HG03565 (cell line): Measurements from ENCODE around the gene HDAC2.
"Not testable (repeated sequence)": the region's sequence is repeated elsewhere in the genome, so short reads cannot be mapped to it uniquely, and the experiment has no call there.

Experiments used
- ATAC-seq: cut with Tn5 transposase; IDR thresholded peaks from one replicate; pipeline ENCODE4 v1.9.1; 2021; ENCODE audit warnings: mild to moderate bottlenecking, moderate library complexity; ENCODE audit not compliant: unreplicated experiment

Gene HDAC2

GRCh38 chr6:113970805-113971676, at the start of gene HDAC2:
Gene HDAC2, minus strand, starts transcription at chr6:113971148. Its CDS starts 240 bp downstream, at chr6:113970908.
- ATAC-seq = peak; percentile 85

GRCh38 chr6:114020196-114020595, 49.2 kb upstream of the HDAC2 start:
- ATAC-seq = no peak

DNA sequence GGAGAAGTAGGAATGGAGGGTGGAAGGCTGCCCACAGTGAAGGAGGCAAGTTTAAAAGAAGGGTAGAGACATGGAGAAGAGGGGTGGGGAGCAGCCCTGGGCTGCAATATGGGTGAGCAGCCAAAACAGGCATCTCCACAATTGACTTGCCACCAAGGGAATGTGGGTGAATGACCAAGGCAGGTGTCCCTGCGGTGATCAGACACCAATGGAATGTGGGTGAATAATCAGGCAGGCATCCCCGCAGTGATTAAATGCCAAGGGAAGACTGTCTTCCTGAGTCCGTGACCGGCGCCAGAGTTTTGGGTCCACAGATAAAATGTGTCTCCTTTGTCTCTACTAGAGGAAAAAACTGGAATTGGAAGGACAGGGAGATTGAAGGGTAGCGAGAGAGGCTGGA, 46.2 kb upstream of the HDAC2 start:
- ATAC-seq = not testable (repeated sequence)

DNA sequence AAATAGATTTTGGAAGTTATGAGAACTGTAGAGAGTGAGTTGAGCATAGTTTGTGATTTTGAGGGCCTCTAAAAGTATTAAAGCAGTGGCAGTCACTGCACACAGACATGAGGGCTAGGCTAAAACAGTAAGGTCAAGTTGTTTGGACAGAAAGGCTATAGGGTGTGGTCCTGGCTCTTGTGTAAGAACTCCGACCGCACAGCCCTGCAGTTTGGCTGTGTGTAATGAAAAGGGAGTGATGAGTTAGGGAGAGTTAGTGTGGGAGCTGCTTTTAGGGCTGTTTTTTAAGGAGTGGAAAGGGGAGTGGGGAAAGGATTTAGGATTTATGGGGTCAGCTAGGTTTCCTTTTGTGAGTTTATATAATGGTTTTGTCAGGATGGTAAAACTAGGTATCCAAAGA, 43.2 kb upstream of the HDAC2 start:
- not testable (repeated sequence) for ATAC-seq

GRCh38 chr6:114011486-114011885, 40.5 kb upstream of the HDAC2 start:
- not testable (repeated sequence) for ATAC-seq

- ATAC-seq = no peak
Measured at GRCh38 chr6:114010540-114010939, 39.6 kb upstream of the HDAC2 start.

DNA sequence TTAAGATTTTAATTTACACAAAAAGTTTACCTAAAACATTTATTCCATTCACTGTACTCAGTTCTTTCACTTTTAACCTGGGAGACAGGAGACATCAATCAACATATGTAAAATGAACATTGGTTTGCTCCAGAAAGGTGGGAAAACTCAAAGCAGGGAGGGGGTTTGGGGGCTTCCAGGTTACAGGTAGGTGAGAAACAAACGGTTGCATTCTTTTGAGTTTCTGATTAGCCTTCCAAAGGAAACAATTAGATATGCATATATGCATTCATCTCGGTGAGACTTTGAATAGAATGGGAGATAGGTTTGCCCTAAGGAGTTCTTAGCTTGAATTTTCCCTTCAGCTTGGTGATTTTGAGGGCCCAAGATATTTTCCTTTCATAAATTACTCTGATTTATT, 38.2 kb upstream of the HDAC2 start:
- no peak for ATAC-seq

- no peak for ATAC-seq
Measured at GRCh38 chr6:114008331-114008730, 37.4 kb upstream of the HDAC2 start.

DNA sequence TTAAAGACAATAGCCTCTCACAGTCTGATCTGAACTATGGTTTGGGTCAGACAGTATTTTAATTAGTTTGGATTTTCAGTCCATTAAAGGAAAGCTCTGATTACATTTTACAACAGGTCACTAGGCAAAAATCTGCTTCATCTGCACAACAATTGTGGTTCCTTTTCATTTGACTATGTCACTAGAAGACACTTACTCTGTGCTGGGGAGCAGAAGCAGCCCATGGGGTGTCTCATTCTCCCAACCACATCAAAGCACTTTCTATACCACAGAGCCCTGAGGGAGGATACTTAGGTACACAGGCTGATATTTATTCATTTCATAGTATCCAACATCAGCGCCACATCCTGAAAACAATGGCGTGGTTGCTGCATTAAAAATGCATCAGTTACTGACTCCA, 36.6 kb upstream of the HDAC2 start:
- ATAC-seq = peak; percentile 99

- no peak for ATAC-seq
Measured at GRCh38 chr6:114001354-114001753, 30.4 kb upstream of the HDAC2 start.

GRCh38 chr6:114000069-114000468, 29.1 kb upstream of the HDAC2 start:
- no peak for ATAC-seq

DNA sequence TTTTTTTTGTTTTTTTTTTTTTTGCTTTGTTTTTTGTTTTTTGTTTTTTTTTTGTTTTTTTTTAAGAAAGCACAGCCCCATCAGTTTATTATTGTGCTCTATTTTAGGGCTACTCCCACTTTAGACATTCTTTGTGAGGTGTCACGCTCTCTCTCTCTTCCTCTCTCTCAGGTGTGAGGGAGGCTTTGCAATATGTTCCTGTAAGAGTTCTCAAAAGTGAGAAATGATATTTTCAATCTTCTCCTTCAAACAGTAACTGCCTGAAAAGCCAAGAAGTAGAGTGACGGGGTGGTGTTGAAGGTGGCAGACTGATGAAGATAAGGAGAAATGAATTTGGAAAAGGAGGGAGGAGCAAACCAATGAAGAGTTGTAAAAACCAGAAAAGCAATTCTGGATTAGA, 28.3 kb upstream of the HDAC2 start:
- no peak for ATAC-seq

DNA sequence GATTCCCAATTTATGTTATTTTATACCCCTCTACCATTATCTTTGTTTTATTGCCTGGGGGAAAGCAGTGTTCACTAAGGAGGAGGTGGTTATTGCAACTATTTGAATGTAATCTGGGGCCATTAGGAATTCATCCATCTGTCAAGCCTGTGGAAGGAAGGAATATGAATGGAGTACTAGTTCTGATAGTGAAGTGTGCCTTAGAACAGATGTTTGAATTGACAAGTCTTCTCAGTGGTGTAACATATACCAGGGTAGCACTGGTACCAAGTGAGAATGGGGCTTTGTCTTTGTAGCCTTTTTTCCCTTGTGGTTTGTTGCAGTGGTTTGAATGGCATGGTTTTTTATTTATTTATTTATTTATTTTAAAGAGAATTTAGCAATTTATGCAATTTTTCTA, 27.9 kb upstream of the HDAC2 start:
- ATAC-seq = no peak

DNA sequence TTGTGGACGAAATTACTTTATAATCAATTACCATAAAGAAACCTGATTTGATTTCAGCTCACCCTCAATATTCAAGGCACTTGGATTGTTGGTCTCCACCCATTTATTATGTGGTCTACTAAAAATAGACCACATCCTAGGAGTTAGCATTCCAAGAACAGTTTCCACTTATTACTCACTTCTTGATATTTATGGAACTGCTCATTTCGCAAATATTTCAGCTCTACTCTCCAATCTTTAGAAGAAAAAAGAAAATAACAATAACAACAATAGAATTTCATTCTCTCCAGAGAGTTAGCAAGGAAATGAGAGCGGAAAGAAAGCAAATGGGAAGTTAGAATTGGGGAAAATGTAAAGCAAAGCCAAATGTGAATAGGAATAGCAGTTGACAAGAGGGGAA, 26.2 kb upstream of the HDAC2 start:
- ATAC-seq = no peak

DNA sequence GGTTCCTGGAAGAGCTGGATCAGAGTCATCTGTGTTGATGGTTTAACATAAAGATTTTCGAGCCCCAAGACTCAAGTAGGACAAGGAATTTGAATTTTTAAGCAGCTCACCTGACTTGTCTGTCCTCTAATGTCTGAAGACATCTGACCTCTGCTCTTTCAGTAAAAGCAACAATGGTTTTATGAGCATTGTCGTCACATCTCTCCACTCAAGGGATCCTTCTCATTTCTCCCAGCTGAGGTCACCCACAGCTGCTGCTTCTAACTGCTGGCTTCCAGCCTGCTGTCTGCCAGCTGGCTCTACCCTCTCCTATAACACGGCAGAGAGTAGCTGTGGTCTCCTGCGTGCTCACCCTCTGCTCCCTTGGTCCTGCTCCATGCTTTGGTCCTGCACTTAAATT, 24.7 kb upstream of the HDAC2 start:
- no peak for ATAC-seq

DNA sequence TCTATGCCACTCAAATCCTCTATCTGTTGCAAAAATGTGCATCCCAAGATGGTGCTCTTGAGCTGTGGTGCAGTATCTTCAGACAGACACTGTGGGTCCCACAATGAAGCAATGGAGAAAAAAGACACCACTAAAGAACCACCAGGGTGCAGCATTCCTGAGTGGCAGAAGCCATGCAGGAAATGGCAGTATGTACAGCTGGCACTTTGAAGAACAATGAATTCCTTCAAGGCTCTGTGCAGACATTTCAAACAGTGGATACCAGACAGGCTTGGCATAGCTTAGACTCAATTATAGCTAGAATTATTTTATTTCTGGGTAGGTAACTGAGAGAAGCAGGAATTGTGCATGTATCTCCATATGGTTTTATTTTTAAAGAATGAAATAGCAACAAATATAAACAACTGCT, 24.0 kb upstream of the HDAC2 start:
- ATAC-seq = peak; percentile 99

- no peak for ATAC-seq
Measured at GRCh38 chr6:113989675-113990074, 18.7 kb upstream of the HDAC2 start.

- not testable (repeated sequence) for ATAC-seq
Measured at GRCh38 chr6:113982675-113983074, 11.7 kb upstream of the HDAC2 start.

GRCh38 chr6:113982055-113982550, 11.2 kb upstream of the HDAC2 start:
- ATAC-seq = no peak

DNA sequence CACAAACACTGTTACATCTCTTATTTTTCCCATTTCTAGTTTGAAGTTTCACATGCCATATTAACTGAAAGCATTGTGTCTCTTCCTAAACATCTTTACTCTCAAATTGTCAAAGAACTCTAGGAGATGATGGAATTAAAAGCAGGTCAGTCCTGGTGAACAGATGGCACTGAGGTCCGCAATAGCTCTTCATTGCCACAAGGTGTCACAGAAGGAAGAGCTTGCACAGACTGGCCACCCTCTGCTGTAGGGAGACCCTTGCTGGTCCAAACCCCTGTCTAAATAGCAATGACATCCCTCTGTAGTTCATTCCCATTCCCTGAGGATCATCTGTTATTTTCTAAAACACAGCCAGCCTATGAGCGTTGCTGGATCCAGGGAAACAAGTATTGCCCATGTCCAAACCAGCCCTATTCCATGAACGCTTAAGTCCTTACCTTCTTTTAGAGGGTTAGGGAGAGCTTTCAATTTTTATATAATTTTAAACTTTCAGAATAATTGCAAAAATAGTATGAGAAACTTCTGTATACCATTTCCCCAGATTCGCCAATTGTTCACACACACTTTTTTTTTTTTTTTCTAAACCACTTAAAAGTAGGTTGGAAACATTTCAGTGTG, 10.1 kb upstream of the HDAC2 start:
- peak; percentile 75 for ATAC-seq

GRCh38 chr6:113979937-113980336, 9.0 kb upstream of the HDAC2 start:
- peak; percentile 39 for ATAC-seq

- no peak for ATAC-seq
Measured at GRCh38 chr6:113978084-113978675, 7.2 kb upstream of the HDAC2 start.
